Activated gamma-delta T cell treated with anti-CD3 and anti-CD28 coated beads, Interleukin-2, amount 50 U/mL, for 16 hours (primary cell): Measurements from ENCODE around the gene CASTOR1.
A peak's percentile ranks its signal among the peaks of the same experiment; 100 is the strongest.

Source experiments
- DNase-seq: peaks from one replicate; pipeline ENCODE4 v3.0.0-alpha.2; 2020; ENCODE audit warnings: low read depth

The CASTOR1 gene

GRCh38 chr22:30297991-30298701 is 8.8 kb upstream of the CASTOR1 start:
- no peak for DNase-seq

GRCh38 chr22:30297276-30297990 is 8.1 kb upstream of the CASTOR1 start:
- DNase-seq: no peak

- DNase-seq: no peak
These were observed 7.5 kb upstream of the CASTOR1 start for GRCh38 chr22:30296833-30297232.

GRCh38 chr22:30296324-30296723 is 7.0 kb upstream of the CASTOR1 start:
- DNase-seq: no peak

DNA sequence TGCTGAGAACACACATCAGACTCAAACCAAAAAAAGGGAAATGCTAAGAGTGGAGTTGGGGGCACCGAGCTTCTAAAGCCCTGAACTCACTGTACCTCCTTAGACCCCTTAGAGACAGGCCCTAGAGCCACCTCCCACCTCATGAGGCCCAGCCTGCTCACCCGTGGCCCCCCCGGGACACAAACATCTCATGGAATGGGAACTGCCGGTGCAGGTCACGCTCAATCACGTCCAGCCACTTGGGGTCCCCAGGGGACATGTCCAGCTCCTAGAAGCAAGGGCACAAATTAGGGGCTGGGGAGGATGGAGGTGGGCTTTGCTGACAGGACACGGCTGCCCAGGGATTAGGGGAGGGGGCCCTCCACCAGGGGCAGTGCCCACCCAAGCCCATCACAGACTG is 6.3 kb upstream of the CASTOR1 start:
- DNase-seq: no peak

DNA sequence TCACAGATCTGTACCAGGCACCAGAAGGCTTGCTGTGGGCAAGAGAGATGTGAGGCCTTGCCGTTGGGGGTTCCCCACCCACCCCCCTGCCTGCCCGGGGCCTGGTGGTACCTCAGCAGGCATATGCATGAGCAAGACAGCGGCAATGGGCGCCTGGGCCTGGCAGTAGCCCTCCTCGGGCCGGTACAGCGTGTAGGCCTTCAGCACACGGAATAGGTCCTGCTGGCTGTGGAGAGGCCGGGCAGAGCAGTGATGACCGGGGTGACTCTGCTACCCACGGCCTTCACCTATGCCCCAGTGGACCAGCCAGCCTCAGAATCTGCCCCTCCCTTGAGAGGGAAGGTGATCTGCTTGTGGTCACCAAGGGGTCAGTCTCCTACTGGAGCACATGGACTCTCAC is 5.5 kb upstream of the CASTOR1 start:
- DNase-seq: no peak

DNA sequence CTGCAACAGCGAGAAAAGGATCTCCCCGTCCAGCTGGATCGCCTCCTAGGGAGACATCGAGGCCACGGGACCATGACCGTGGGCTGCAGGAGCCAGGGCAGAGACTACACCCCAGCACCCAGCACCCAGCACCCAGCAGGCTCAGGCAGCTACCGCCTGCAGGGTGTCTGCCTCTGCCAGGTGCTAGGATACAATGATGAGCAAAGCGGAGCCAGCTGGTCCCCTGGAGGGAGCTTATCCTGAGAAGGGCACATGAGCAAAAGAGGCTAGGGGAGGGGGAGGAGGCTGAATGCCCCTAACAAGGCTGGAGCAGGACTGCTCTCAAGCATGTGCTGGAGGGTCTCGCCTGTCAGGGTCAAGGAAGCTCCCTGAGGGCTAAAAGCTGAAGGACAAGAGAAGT is 4.8 kb upstream of the CASTOR1 start:
- DNase-seq: no peak

DNA sequence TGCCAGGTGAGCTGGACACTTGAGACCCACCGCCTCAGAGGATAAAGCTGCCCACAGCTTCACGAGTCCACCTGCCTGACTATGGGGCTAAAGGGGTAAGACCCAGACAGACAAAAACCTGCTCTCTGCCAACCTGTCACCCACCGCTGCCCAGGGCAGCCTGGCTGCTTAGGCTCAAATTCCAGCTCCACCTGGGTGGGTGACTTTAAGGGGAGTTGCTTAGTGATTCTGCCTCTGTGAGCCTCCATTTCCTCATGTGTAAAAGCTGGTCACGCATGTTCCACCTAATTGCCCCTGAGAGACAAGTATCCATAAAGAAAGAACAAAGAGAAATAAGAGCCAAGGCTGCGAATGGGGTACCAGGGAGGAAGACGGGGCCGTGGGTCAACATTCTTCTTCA is 3.7 kb upstream of the CASTOR1 start:
- DNase-seq: no peak

GRCh38 chr22:30292069-30292970 is 3.0 kb upstream of the CASTOR1 start:
- no peak for DNase-seq

DNA sequence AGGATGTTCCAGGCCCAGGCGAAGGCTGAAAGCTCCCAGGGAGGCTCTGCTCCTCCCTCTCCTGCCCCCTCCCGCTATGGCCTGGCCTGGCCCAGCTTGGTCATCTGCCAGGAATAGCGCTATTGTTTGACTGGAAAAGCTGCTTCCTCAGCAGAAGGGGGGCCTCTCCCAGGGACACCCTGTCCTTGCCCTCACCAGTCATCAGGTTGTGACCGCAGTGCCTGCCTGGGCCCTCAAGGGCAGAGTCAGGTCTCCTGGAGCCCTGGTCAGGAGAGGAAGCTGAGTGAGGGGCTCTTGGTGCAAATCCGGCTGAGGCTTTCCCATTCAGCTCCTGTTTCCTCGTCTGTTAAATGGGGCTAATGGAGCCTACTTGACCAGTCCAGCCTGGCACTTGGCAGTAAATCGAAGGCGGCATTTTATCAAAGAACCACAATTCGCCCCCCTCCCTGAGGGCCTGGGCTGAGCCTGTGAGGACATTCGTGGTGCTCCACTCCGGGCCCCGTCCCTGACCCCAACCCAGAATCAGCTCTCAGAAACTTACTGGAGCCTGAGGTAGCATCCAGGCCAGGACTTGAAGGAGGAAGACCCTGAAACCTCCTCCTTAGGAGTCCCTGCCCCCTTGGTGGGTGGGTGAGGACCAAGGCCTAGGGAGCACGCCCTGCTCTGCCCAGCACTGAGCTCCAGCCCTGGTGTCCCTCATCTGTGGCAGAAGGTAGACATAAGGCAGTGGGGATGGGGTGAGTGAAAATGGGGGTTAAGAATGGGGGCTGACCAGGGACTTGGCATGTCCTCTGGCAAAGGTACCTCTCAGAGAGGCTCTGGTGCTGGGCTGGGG is 2.0 kb upstream of the CASTOR1 start:
- no peak for DNase-seq

DNA sequence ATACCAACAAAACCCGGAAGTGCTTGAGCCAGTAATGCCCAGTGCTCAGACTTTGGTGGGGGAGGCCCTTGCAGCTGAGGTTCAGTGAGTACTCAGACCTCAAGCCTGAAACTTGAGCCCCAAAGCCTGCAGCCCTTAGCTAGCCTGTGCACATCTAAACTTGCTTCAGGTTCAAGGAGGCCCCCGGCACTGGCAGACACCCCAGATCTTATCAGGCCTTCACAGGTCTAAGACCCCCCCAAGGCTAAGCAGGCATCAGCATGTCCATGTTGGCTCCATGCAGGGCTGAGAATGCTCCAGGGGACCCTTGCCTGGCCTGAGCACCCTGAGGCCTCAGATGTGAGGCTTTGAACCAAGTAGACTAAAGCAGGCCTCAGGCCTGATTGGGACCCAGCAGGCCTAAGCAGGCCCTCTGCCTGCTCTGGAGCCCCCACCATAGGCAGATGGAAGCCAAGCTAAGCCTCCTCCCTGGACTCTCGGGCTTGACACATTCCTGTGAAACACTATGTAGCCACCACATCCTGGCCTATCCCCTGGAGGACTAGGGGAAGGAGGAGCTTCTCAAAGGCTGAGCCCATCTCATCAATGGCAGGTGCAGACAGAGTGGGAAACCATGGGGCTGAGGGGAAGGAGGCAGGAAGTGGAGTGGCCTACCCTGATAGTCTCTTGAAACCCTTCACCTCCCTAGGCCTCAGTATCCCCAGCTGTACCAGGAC is 1.2 kb upstream of the CASTOR1 start:
- DNase-seq: no peak

DNA sequence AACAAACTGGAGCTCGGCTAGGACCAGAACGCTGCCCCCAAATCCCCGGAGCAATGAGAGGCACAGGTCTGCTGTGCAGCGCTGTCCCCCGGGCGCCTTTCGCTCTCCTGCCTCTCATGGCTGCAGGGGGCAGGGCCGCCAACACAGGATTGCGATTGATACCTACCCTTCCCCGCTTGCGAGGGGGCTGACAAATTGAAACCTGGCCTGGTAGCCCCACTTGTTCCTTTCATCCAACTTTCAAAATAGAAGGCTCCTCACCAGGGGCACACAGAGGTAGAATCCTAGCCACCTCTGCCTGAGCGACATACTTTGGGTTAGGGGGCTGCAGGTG is 642 bp upstream of the CASTOR1 start:
- no peak for DNase-seq

DNA sequence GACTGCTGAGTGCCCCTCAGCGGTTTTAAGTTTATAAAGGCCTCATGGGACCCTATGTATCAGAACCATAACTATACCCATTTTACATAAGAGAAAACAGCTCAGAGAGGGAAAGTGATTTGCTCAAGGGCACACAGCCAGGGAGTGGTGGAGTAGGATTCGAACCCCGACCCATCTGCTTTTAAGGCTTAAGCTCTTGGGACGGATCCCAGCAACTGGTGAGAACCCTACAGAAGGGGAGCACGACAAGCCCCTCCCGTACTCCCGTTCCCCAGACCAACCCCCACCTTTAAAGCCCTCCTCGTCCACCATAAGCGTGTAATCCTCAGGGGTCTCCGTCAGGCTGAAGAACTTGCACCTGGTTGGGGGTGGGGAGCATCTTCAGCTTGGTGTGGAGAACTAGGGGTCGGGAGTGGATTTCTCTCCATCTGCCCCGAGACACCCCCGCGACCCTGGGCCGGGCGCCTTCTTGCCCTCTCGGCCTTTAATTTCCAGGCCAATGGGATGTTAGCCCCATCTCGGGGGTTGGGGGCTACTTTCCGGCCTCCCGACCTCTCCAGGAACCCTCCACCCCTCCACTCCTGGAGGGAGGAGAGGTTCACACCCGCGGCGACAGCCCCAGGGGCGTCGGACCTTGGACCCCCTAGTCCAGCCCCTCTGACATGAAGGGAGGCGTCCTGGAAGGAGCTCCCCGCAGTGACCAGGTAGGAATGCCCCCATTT is 725 bp downstream of the CASTOR1 start:
- no peak for DNase-seq

DNA sequence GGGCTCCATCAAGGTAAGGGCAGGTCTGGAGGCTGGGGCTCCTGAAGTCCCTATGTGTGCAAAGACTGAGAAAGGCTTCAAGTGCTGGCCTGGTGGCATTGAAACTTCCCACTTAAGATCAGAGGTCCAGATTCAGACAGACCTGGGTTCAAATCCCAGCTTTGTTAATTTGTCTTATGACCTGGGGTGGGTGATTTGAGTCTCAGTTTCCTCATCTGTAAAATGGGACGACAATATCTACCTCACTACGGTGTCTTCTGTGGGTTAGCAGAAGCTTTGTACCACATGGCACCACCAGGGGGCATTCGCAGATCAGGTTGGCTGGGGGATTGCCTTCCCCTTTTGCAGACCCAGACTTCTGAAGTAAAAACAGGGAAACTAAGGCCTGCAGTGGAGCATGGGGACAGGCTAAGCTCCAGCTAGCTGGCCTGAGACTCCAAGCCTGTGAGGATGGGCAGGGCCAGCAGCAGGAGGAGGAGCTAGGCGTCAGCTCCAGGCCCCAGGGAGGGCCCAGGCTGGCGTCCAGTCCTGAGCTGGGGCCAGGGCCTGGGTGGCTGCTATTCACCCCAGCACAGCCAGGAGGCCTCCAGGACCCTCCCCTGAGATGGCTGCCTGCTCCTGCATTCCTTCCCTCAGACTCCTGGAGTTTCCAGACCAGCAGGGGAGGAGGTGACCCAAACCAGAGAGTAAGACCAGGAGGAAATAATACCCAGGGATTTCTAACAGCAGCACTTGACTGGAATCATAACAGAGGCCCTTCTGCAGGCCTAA is 1.5 kb downstream of the CASTOR1 start:
- peak; percentile 87 for DNase-seq

- DNase-seq: peak; percentile 84
These were observed 2.3 kb downstream of the CASTOR1 start for GRCh38 chr22:30286813-30287647.

GRCh38 chr22:30286331-30286730 is 3.0 kb downstream of the CASTOR1 start:
- DNase-seq: no peak

DNA sequence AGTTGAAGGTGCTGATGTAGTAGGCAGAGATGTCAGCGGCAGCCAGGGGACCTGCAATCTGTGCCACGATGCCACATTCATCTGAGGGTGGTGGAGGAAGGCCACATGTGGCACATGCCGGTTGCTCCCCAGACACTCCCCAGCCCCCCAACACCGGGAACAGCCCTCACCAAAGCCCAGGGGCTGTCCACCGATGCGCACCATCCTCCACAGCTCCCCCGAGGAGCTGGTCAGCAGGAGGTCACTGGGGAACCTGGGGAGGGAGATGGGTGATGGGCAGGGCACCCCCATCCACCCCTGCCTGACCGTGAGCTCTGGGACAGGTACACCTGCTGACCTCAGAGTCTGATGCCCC is 3.5 kb downstream of the CASTOR1 start:
- no peak for DNase-seq

DNA sequence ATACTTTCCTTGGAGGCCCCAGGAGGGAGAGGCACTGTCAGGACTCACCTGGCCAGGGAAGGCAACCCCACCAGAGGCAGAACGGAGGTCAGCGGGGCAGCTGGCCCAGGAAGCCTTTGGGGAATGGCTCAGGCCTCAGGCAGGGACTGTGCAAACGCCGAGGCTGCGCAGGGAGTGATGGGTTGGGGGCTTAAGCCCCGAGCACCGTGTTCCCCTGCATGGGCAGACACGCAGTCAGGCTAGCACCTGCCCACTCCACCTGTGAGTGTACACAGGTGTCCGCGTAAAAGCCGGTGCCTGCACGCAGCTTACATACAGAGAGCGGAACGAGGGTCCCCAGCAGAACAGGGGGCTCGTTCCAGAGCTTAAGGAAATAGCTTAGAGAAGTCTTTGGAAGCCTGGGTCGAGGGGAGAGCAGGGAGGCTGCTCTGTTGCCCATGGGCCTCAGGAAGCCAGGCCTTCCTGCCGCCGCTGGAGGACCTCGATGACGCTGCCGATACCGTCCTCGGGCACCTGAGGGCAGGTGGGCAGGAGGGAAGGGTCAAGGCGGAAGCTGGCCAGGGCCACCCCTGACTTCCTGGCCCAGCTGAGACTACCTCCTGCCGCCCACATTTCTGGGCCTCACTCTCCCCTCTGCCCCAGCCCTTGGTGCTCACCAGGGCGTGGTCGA is 4.0 kb downstream of the CASTOR1 start:
- DNase-seq: no peak

DNA sequence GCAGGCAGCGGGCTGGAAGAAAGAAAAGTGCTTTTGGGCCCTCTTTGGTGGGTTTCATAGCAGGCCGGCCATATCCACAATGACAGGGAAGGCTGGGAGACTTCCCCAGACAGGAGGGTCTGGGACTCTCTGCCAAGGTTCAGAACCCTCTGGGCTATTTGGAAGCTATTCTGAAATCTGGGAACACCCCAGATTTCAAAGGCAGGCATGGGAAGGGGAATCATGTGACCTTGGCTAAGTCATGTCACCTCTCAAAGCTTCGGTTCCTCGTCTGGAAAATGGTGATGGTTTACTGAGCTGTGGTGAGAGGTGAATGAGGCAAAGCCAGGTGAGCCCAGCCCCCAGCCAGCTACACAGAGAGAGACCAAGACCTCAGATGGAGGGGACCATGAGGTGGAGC is 4.6 kb downstream of the CASTOR1 start:
- no peak for DNase-seq
